HepG2 (cell line): Measurements from ENCODE around the gene CISD1.

Experiments
- KAT2B ChIP-seq: fragments of 150-350 bp; IDR thresholded peaks from 2 replicates; pipeline ENCODE4 v1.6.1; 2014; ENCODE audit warnings: low read depth, low read length, borderline replicate concordance
- MAX ChIP-seq: IDR thresholded peaks from 2 replicates; pipeline ENCODE4 v1.6.1; 2012; ENCODE audit warnings: inconsistent platforms
- MAZ ChIP-seq, 2 experiments: sonication (generic) in 1 of 2; formaldehyde crosslinking in 1 of 2; IDR thresholded peaks; 2 replicates each; pipeline versions ENCODE4 v1.5.0 to v1.6.1; 2012 to 2020; ENCODE audit warnings: low read depth in 2 of 2, mild to moderate bottlenecking in 2 of 2, borderline replicate concordance in 1 of 2, improper control_type of control experiment in 1 of 2, low read length in 1 of 2, missing genetic modification reagents in 1 of 2, moderate library complexity in 1 of 2
- MYC ChIP-seq: sonication (generic); formaldehyde crosslinking; IDR thresholded peaks from 2 replicates; pipeline ENCODE4 v1.9.0; 2021; ENCODE audit warnings: missing genetic modification reagents, borderline replicate concordance
- POLR2A ChIP-seq, 2 experiments: IDR thresholded peaks; 2 replicates each; pipeline ENCODE4 v1.6.1; 2011; ENCODE audit warnings: low read depth in 2 of 2, low read length in 2 of 2, mild to moderate bottlenecking in 1 of 2, moderate library complexity in 1 of 2; ENCODE audit not compliant: insufficient read depth in 1 of 2
- SRY ChIP-seq: sonication (generic); formaldehyde crosslinking; IDR thresholded peaks from 2 replicates; pipeline ENCODE4 v1.8.0; 2022; ENCODE audit warnings: mild to moderate bottlenecking, missing genetic modification reagents
- TBP ChIP-seq: sonication (generic); formaldehyde crosslinking; IDR thresholded peaks from 2 replicates; pipeline ENCODE4 v1.5.0; 2020; ENCODE audit warnings: missing genetic modification reagents
- TF ChIP-seq, protein P1 (sequence below): sonication (generic); formaldehyde crosslinking; IDR thresholded peaks from 2 replicates; pipeline ENCODE4 v1.4.0; 2020; ENCODE audit warnings: missing genetic modification reagents
- TF ChIP-seq, protein P2 (sequence below), 2 experiments: fragments of 450-650 bp in 1 of 2; sonication (generic) in 1 of 2; formaldehyde crosslinking in 1 of 2; IDR thresholded peaks; 2 replicates each; pipeline versions ENCODE4 v1.6.1 to v1.8.0; 2016 to 2022; ENCODE audit warnings: antibody characterized with exemption in 1 of 2, mild to moderate bottlenecking in 1 of 2, missing genetic modification reagents in 1 of 2
- TF ChIP-seq, protein P3 (sequence below): sonication (generic); formaldehyde crosslinking; IDR thresholded peaks from 2 replicates; pipeline ENCODE4 v1.8.0; 2022; ENCODE audit warnings: missing genetic modification reagents, mild to moderate bottlenecking, moderate library complexity, borderline replicate concordance

DNA sequence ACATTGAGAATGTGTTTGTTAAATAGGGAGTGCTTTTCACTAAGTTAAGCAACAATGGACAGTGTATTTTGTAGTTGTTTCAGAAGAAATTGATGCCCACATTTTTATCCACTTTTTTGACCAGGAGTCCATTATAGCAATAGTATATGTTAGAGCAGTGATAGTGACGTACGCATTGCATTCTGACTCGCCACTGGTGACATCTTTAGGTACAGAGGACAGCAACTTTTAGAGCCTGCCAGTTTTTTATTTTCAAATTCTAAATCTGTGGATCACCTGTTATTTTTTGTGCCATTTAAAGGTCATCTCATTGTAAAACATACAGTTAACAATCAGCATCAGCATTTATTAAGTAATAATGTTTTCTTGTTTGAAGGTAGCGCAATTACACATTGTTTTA, 67.3 kb downstream of the CISD1 start:
- TF ChIP-seq MYC (CRISPR knock-in tag) (no peak), POLR2A (IDR thresholded peaks at IDR 0.05; ENCODE audit: insufficient read depth in 1 of 2, low read depth in 2 of 2, low read length in 2 of 2) (no peak), MAX (no peak), MAZ (IDR thresholded peaks at IDR 0.05; ENCODE audit: borderline replicate concordance, low read depth, low read length) (no peak), MAZ (CRISPR knock-in tag; IDR thresholded peaks at IDR 0.05; ENCODE audit: low read depth) (no peak), SRY (no peak), TBP (CRISPR knock-in tag) (no peak), KAT2B (no peak)
- TF ChIP-seq, protein P1, sequence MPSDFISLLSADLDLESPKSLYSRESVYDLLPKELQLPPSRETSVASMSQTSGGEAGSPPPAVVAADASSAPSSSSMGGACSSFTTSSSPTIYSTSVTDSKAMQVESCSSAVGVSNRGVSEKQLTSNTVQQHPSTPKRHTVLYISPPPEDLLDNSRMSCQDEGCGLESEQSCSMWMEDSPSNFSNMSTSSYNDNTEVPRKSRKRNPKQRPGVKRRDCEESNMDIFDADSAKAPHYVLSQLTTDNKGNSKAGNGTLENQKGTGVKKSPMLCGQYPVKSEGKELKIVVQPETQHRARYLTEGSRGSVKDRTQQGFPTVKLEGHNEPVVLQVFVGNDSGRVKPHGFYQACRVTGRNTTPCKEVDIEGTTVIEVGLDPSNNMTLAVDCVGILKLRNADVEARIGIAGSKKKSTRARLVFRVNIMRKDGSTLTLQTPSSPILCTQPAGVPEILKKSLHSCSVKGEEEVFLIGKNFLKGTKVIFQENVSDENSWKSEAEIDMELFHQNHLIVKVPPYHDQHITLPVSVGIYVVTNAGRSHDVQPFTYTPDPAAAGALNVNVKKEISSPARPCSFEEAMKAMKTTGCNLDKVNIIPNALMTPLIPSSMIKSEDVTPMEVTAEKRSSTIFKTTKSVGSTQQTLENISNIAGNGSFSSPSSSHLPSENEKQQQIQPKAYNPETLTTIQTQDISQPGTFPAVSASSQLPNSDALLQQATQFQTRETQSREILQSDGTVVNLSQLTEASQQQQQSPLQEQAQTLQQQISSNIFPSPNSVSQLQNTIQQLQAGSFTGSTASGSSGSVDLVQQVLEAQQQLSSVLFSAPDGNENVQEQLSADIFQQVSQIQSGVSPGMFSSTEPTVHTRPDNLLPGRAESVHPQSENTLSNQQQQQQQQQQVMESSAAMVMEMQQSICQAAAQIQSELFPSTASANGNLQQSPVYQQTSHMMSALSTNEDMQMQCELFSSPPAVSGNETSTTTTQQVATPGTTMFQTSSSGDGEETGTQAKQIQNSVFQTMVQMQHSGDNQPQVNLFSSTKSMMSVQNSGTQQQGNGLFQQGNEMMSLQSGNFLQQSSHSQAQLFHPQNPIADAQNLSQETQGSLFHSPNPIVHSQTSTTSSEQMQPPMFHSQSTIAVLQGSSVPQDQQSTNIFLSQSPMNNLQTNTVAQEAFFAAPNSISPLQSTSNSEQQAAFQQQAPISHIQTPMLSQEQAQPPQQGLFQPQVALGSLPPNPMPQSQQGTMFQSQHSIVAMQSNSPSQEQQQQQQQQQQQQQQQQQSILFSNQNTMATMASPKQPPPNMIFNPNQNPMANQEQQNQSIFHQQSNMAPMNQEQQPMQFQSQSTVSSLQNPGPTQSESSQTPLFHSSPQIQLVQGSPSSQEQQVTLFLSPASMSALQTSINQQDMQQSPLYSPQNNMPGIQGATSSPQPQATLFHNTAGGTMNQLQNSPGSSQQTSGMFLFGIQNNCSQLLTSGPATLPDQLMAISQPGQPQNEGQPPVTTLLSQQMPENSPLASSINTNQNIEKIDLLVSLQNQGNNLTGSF = no peak
- TF ChIP-seq, protein P2, sequence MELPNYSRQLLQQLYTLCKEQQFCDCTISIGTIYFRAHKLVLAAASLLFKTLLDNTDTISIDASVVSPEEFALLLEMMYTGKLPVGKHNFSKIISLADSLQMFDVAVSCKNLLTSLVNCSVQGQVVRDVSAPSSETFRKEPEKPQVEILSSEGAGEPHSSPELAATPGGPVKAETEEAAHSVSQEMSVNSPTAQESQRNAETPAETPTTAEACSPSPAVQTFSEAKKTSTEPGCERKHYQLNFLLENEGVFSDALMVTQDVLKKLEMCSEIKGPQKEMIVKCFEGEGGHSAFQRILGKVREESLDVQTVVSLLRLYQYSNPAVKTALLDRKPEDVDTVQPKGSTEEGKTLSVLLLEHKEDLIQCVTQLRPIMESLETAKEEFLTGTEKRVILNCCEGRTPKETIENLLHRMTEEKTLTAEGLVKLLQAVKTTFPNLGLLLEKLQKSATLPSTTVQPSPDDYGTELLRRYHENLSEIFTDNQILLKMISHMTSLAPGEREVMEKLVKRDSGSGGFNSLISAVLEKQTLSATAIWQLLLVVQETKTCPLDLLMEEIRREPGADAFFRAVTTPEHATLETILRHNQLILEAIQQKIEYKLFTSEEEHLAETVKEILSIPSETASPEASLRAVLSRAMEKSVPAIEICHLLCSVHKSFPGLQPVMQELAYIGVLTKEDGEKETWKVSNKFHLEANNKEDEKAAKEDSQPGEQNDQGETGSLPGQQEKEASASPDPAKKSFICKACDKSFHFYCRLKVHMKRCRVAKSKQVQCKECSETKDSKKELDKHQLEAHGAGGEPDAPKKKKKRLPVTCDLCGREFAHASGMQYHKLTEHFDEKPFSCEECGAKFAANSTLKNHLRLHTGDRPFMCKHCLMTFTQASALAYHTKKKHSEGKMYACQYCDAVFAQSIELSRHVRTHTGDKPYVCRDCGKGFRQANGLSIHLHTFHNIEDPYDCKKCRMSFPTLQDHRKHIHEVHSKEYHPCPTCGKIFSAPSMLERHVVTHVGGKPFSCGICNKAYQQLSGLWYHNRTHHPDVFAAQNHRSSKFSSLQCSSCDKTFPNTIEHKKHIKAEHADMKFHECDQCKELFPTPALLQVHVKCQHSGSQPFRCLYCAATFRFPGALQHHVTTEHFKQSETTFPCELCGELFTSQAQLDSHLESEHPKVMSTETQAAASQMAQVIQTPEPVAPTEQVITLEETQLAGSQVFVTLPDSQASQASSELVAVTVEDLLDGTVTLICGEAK (IDR thresholded peaks at IDR 0.05) = no peak
- TF ChIP-seq, protein P2 (CRISPR knock-in tag; IDR thresholded peaks at IDR 0.05) = no peak
- TF ChIP-seq, protein P3, sequence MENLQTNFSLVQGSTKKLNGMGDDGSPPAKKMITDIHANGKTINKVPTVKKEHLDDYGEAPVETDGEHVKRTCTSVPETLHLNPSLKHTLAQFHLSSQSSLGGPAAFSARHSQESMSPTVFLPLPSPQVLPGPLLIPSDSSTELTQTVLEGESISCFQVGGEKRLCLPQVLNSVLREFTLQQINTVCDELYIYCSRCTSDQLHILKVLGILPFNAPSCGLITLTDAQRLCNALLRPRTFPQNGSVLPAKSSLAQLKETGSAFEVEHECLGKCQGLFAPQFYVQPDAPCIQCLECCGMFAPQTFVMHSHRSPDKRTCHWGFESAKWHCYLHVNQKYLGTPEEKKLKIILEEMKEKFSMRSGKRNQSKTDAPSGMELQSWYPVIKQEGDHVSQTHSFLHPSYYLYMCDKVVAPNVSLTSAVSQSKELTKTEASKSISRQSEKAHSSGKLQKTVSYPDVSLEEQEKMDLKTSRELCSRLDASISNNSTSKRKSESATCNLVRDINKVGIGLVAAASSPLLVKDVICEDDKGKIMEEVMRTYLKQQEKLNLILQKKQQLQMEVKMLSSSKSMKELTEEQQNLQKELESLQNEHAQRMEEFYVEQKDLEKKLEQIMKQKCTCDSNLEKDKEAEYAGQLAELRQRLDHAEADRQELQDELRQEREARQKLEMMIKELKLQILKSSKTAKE (CRISPR knock-in tag) = no peak
